ENCODE data around the gene TMEM63B.
A peak's percentile ranks its signal among the peaks of the same experiment; 100 is the strongest.

The TMEM63B gene

GRCh38 chr6:44108471-44108870 is 18.9 kb upstream of the TMEM63B start:
- ChIA-PET POLR2A (no interaction called here), CTCF (interaction anchor here (1.4 to 15.0 kb wide), 2 partner anchors 10 to 30 kb away, joined by 4 to 110 read pairs; no protein-coding TSS in a partner anchor)
- no peak for TF ChIP-seq CTCF (IDR thresholded peaks at IDR 0.05; ENCODE audit: control extremely low read depth, extremely low read depth, low read depth, missing control alignments)
- DNase-seq (ENCODE audit: extremely low spot score) = no peak

- ChIA-PET POLR2A (no interaction called here), CTCF (interaction anchor here (1.0 to 15.0 kb wide), 5 partner anchors 11 to 445 kb away, joined by 3 to 110 read pairs (median 4); no protein-coding TSS in a partner anchor)
- no peak for DNase-seq (ENCODE audit: extremely low spot score)
- no peak for TF ChIP-seq CTCF (IDR thresholded peaks at IDR 0.05; ENCODE audit: control extremely low read depth, extremely low read depth, low read depth, missing control alignments)
These were observed 18.1 kb upstream of the TMEM63B start for GRCh38 chr6:44109212-44109611.

- POLR2A ChIA-PET = no interaction called here
- no peak for DNase-seq (ENCODE audit: extremely low spot score)
- CTCF ChIA-PET = interaction anchor here (0.9 to 15.0 kb wide), 7 partner anchors 8 to 446 kb away, joined by 3 to 110 read pairs (median 4); no protein-coding TSS in a partner anchor
- TF ChIP-seq CTCF (IDR thresholded peaks at IDR 0.05; ENCODE audit: control extremely low read depth, extremely low read depth, low read depth, missing control alignments) = no peak
These were observed 17.2 kb upstream of the TMEM63B start for GRCh38 chr6:44110005-44110676.

- CTCF ChIA-PET = interaction anchor here (0.7 to 15.0 kb wide), 7 partner anchors 13 to 123 kb away, joined by 3 to 110 read pairs (median 7); no protein-coding TSS in a partner anchor
- POLR2A ChIA-PET = no interaction called here
- no peak for TF ChIP-seq CTCF (IDR thresholded peaks at IDR 0.05; ENCODE audit: control extremely low read depth, extremely low read depth, low read depth, missing control alignments)
- no peak for DNase-seq (ENCODE audit: extremely low spot score)
These were observed 16.4 kb upstream of the TMEM63B start for GRCh38 chr6:44110966-44111365.

- DNase-seq (ENCODE audit: extremely low spot score) = no peak
- CTCF ChIA-PET = interaction anchor here (0.7 to 15.0 kb wide), 10 partner anchors 10 to 122 kb away, joined by 3 to 110 read pairs (median 6); no protein-coding TSS in a partner anchor
- no peak for TF ChIP-seq CTCF (IDR thresholded peaks at IDR 0.05; ENCODE audit: control extremely low read depth, extremely low read depth, low read depth, missing control alignments)
- POLR2A ChIA-PET = interaction anchor here (0.7 kb wide), 1 partner anchor 18 kb away, joined by 3 read pairs; no protein-coding TSS in a partner anchor
These were observed 15.6 kb upstream of the TMEM63B start for GRCh38 chr6:44111434-44112417.

GRCh38 chr6:44113414-44113813 is 13.9 kb upstream of the TMEM63B start:
- DNase-seq (ENCODE audit: extremely low spot score) = no peak
- POLR2A ChIA-PET = no interaction called here
- TF ChIP-seq CTCF (IDR thresholded peaks at IDR 0.05; ENCODE audit: control extremely low read depth, extremely low read depth, low read depth, missing control alignments) = peak; percentile 12
- CTCF ChIA-PET = interaction anchor here (2.3 to 15.0 kb wide), 2 partner anchors 8 to 15 kb away, joined by 6 to 110 read pairs; no protein-coding TSS in a partner anchor
